Measurements from ENCODE around the gene GLCCI1.

Gene GLCCI1

GRCh38 chr7:8051373-8051772, 82.8 kb downstream of the GLCCI1 start:
- DNase-seq (ENCODE audit: low read depth in 2 of 2) = no peak
- TF ChIP-seq, protein P1, sequence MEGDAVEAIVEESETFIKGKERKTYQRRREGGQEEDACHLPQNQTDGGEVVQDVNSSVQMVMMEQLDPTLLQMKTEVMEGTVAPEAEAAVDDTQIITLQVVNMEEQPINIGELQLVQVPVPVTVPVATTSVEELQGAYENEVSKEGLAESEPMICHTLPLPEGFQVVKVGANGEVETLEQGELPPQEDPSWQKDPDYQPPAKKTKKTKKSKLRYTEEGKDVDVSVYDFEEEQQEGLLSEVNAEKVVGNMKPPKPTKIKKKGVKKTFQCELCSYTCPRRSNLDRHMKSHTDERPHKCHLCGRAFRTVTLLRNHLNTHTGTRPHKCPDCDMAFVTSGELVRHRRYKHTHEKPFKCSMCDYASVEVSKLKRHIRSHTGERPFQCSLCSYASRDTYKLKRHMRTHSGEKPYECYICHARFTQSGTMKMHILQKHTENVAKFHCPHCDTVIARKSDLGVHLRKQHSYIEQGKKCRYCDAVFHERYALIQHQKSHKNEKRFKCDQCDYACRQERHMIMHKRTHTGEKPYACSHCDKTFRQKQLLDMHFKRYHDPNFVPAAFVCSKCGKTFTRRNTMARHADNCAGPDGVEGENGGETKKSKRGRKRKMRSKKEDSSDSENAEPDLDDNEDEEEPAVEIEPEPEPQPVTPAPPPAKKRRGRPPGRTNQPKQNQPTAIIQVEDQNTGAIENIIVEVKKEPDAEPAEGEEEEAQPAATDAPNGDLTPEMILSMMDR (IDR thresholded peaks at IDR 0.05; ENCODE audit: low read depth, low read length) = no peak
- no peak overlapping the region for H3K4me3 ChIP-seq (replicated peaks in 1 of 2; ENCODE audit: low read depth in 2 of 2, low read length in 2 of 2)

DNA sequence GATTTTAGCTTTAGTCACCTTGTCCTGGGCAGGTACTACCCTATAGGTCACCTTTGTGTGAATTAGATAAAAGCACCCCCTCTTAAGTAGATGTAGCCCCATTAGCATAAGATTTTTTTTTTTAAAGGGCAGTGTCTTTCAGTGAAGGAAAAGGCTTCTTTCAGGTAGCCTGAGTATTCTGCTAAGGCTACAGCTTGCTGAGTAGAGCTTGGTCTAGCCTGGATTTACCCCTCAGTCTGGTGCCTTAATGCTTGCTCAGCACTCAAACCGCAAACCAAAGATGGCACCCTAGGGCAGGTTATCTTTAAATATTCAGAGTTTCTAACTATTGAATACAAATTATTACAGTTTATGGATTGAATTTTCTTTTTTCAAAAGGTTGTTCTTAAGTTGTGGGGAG, 83.4 kb downstream of the GLCCI1 start:
- DNase-seq (ENCODE audit: low read depth in 2 of 2) = no peak
- TF ChIP-seq, protein P1 (IDR thresholded peaks at IDR 0.05; ENCODE audit: low read depth, low read length) = no peak
- H3K4me3 ChIP-seq (replicated peaks in 1 of 2; ENCODE audit: low read depth in 2 of 2, low read length in 2 of 2) = no peak overlapping the region

DNA sequence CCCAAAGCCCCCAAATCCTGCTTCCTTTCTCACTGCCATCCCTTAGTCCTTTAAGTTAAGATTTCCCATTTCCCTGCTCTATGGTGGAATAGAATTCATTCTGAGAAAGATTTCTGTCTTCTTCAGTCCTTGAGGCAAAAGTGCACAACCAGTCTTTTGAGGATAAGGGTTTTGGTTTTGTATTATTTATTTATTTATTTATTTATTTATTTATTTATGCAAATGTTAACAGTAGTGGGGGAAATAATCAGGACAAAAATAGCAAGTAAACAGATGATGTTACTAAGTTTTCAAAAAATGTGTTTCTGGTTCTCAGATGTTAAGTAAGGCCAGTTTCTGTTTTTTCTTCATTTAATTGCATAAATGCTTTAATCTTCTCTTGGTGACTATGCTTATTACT, 84.2 kb downstream of the GLCCI1 start:
- DNase-seq (ENCODE audit: low read depth in 2 of 2) = no peak
- TF ChIP-seq, protein P1 (IDR thresholded peaks at IDR 0.05; ENCODE audit: low read depth, low read length) = no peak

DNA sequence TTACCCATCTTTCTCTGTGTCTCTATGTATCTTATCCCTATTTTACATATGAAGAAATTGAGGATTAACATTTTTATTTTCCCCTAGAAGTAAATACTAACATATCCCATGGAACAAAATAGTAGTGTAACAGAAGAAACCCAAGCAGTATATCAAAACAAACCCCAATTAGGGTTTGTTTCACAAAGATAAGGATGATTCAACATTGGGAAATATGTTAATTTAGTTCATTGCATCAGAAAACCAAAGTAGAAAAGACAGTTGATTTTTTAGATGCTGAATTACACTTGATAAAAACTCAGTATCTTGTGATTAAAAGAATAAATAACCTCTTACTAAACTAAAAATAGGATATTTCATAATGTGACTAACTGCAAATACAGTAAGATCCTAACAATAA, 87.8 kb downstream of the GLCCI1 start:
- TF ChIP-seq, protein P1 (IDR thresholded peaks at IDR 0.05; ENCODE audit: low read depth, low read length) = no peak
- H3K4me3 ChIP-seq (replicated peaks in 1 of 2; ENCODE audit: low read depth in 2 of 2, low read length in 2 of 2) = no peak overlapping the region
- no peak for DNase-seq (ENCODE audit: low read depth in 2 of 2)

More for the DNA sequence above, 84.2 kb downstream of the GLCCI1 start:
- H3K4me3 ChIP-seq (replicated peaks in 1 of 2; ENCODE audit: low read depth in 2 of 2, low read length in 2 of 2) = no peak overlapping the region

DNA sequence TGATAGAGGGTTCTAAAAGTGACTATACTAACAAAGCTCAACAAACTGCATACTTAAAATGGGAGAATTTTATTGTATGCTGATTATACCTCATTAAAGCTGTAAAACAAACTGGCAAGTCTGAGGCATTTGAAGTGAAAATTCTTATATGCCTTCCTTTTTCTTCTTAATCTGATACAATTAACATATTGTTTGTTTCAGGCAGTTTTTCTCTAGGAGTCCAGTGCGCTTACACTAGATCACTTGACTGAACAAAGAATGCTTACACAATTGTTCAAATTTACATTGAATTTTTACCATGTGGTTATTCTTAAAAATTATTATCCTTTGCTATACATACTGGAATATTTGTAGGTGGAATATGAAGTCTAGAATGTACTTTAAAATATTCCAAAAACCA, 89.0 kb downstream of the GLCCI1 start:
- no peak for DNase-seq (ENCODE audit: low read depth in 2 of 2)
- TF ChIP-seq, protein P1 (IDR thresholded peaks at IDR 0.05; ENCODE audit: low read depth, low read length) = no peak

DNA sequence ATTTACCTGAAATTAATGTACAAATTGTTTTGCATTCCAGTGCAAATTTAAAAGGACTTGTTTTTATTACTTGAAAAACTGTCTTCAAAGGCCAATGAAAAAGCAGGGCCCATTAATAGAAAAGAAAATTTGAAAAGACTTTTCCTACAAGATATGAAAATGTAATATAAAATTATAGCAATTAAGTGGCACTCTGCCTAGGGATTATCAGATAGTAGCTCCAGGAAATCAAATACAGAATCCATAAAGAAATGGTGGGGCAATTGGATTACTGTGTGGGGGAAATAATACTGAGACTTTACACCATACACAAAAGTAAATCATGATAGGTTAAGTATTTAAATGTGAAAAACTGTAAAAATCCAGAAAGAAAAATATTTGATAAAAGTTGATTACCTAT, 89.7 kb downstream of the GLCCI1 start:
- H3K4me3 ChIP-seq (replicated peaks in 1 of 2; ENCODE audit: low read depth in 2 of 2, low read length in 2 of 2) = no peak overlapping the region
- DNase-seq (ENCODE audit: low read depth in 2 of 2) = no peak
- TF ChIP-seq, protein P1 (IDR thresholded peaks at IDR 0.05; ENCODE audit: low read depth, low read length) = no peak

More for the DNA sequence above, 89.0 kb downstream of the GLCCI1 start:
- H3K4me3 ChIP-seq (replicated peaks in 1 of 2; ENCODE audit: low read depth in 2 of 2, low read length in 2 of 2) = no peak overlapping the region

- no peak for DNase-seq (ENCODE audit: low read depth in 2 of 2)
- no peak overlapping the region for H3K4me3 ChIP-seq (replicated peaks in 1 of 2; ENCODE audit: low read depth in 2 of 2, low read length in 2 of 2)
- TF ChIP-seq, protein P1 (IDR thresholded peaks at IDR 0.05; ENCODE audit: low read depth, low read length) = no peak
Measured at GRCh38 chr7:8058852-8059251, 90.3 kb downstream of the GLCCI1 start.

Measured in cardiac fibroblast (primary cell).